T47D (cell line): Measurements from ENCODE around the gene EPN1.
A peak's percentile ranks its signal among the peaks of the same experiment; 100 is the strongest.

Experiments
- DNase-seq, 2 experiments: peaks; one replicate each; pipeline versions ENCODE4 v3.0.0 to v3.0.0-alpha.2; 2011 to 2012; ENCODE audit warnings: low read depth in 1 of 2, low spot score in 1 of 2
- JUND ChIP-seq: IDR thresholded peaks from 2 replicates; pipeline ENCODE4 v1.6.1; 2012; ENCODE audit warnings: low read depth
- in situ Hi-C: cut with HindIII; loops from 2 replicates; pipeline ENCODE4 v1.10.0; 2016; ENCODE audit warnings: low sequenced_read_pairs, low pct_unique_long_range_greater_than_20kb

EPN1 gene

GRCh38 chr19:55674841-55675660, at the start of gene EPN1:
Gene EPN1, plus strand, starts transcription at chr19:55675226. Its CDS starts 3,402 bp downstream, at chr19:55678628.
- TF ChIP-seq JUND: no peak
- DNase-seq: peak; percentile 91 to 95
- in situ Hi-C loops: no loop called here

- no peak for DNase-seq
- TF ChIP-seq JUND: no peak
- in situ Hi-C loops: no loop called here
Observed at GRCh38 chr19:55626350-55626749, 48.7 kb upstream of the EPN1 start.

DNA sequence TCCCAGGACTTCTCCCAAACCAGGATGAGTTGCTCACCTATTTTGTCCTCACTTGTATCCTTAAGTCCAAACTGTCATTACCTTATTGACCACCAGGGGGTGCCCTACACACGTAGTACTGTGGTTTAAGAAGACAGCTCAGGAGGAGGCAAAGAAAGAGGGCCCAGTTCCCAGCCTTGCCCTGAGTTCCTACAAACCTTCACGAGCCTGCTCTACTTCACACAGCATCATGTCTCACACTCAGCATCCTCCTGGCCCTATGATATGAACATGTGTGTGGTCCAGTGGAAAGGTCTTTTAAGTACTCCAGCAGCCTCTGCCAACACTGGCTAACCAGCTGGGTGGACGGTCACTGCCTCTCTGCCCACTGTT, 42.6 kb upstream of the EPN1 start:
- peak in 1 of 2 experiments; percentile 94 for DNase-seq
- TF ChIP-seq JUND: no peak
- in situ Hi-C loops: no loop called here

DNA sequence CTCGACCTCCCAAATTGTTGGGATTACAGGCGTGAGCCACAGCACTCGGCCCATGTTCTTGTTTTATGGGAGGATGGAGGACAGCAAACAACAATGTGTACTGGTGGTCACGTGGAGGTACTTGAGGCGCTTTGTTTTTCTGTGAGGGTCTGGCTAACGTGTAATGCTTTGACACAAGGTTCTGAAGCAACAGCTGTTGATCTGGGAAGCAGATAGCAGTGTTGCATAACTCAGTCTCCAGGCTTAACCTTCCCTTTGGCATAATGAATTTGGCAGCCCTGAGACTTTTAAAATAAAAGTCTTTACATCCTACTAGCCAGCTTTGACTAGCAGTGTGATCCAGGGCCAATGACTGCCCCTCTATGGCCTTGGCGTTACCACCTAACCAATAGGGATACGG, 41.2 kb upstream of the EPN1 start:
- no peak for TF ChIP-seq JUND
- DNase-seq: no peak
- in situ Hi-C loops: no loop called here

- no peak for DNase-seq
- in situ Hi-C loops: no loop called here
- TF ChIP-seq JUND: no peak
Observed at GRCh38 chr19:55635334-55635717, 39.7 kb upstream of the EPN1 start.

- in situ Hi-C loops: no loop called here
- no peak for DNase-seq
- no peak for TF ChIP-seq JUND
Observed at GRCh38 chr19:55635856-55636440, 39.1 kb upstream of the EPN1 start.

- TF ChIP-seq JUND: no peak
- in situ Hi-C loops: no loop called here
- DNase-seq: no peak
Observed at GRCh38 chr19:55636723-55637122, 38.3 kb upstream of the EPN1 start.

DNA sequence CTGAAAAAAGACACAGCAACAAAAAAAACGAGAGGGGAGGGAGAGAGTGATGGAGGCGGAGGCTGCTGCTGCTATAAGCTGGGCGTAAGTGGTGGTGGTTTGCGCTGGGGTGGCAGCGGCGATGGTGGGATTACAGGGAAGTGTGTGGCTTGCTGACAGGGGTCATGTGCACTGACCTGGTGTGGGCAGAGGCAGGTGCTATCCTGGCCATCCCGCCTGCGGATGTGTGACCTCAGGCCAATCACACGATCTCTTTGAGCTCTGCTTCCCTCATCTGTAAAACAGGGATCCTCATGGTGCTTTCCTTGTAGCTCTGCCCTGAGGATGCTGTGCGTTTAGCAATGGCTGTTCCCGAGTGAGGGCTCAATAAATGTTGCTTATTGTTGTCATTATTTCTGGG, 37.5 kb upstream of the EPN1 start:
- DNase-seq: no peak
- in situ Hi-C loops: no loop called here
- no peak for TF ChIP-seq JUND

- no peak for TF ChIP-seq JUND
- in situ Hi-C loops: no loop called here
- peak in 1 of 2 experiments; percentile 68 for DNase-seq
Observed at GRCh38 chr19:55638864-55639359, 36.1 kb upstream of the EPN1 start.

- in situ Hi-C loops: no loop called here
- TF ChIP-seq JUND: no peak
- peak in 1 of 2 experiments; percentile 74 for DNase-seq
Observed at GRCh38 chr19:55640043-55640576, 34.9 kb upstream of the EPN1 start.

DNA sequence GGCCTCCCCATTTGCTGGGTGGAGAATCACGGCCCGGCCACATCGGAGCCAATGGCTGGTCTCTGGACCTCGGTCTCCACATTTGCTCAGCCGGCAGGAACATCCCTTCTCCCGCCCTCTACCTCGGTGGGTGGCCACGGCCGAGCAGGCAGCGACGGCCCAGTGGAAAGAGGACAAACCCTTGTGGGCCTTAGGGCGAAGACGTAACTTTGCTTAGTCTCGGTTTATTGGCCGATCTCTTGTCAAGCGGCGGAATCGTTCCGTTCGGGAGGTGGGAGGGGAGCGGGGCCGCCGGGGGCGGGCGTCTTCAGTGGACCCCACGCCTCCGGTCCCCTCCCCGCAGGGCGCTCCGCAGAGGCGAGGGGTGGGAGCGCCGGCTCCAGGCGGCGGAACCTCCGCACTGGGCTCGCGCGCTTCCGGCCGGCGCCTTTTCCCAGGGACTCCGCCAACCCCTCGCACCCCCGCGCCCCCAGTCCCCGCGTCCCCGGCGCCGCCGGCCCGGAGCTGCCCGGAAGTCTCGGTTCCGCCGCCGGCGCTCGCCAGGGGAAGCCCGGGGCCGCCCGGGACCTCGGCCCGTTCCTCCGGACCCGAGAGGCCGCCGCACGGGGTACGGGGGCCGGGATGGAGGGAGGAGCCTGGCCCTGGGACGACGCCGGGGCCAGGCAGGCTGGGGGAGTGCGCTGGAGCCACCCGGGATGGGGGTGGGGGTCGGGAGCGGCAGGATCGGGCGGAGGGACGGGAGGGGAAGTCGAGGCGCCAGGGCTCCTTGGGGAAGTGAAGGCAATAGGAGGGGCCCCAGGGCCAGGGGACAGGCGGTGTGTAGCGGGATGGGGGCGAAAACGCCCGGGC, 34.2 kb upstream of the EPN1 start, which contains the start of gene ZNF580:
Gene ZNF580 (plus strand): TSS at position 426 of the 849 bp plus-strand sequence. CDS start 1,507 bp downstream, outside the sequence.
- in situ Hi-C loops: no loop called here
- peak; percentile 51 to 79 for DNase-seq
- TF ChIP-seq JUND: no peak

GRCh38 chr19:55641426-55642152, 33.4 kb upstream of the EPN1 start:
- TF ChIP-seq JUND: no peak
- in situ Hi-C loops: no loop called here
- DNase-seq: no peak
